HG03066 (cell line): ENCODE measurements around the gene CSNK1E.

ENCODE experiments used
- ATAC-seq: cut with Tn5 transposase; IDR thresholded peaks from one replicate; pipeline ENCODE4 v1.9.1; 2021; ENCODE audit warnings: low read depth; ENCODE audit not compliant: unreplicated experiment

CSNK1E gene

GRCh38 chr22:38284042-38284402 lies 33.2 kb downstream of the CSNK1E start:
- no peak for ATAC-seq

- no peak for ATAC-seq
These were observed 34.8 kb downstream of the CSNK1E start for GRCh38 chr22:38282397-38282796.

- ATAC-seq: no peak
These were observed 41.1 kb downstream of the CSNK1E start for GRCh38 chr22:38276166-38276565.

GRCh38 chr22:38273135-38273826 lies 44.0 kb downstream of the CSNK1E start:
- no peak for ATAC-seq

- no peak for ATAC-seq
These were observed 44.7 kb downstream of the CSNK1E start, which contains the start of gene TMEM184B for GRCh38 chr22:38272373-38273134. TSS of gene TMEM184B (minus strand) at chr22:38273010. CDS start at chr22:38247961, 25,049 bp downstream.

GRCh38 chr22:38271927-38272372 lies 45.3 kb downstream of the CSNK1E start:
- no peak for ATAC-seq

GRCh38 chr22:38271101-38271500 lies 46.1 kb downstream of the CSNK1E start:
- no peak for ATAC-seq

- no peak for ATAC-seq
These were observed 46.9 kb downstream of the CSNK1E start for GRCh38 chr22:38270091-38270992.

GRCh38 chr22:38269466-38269865 lies 47.8 kb downstream of the CSNK1E start:
- ATAC-seq: no peak

GRCh38 chr22:38267086-38267485 lies 50.1 kb downstream of the CSNK1E start:
- no peak for ATAC-seq

GRCh38 chr22:38266120-38266519 lies 51.1 kb downstream of the CSNK1E start:
- ATAC-seq: no peak

- ATAC-seq: no peak
These were observed 52.9 kb downstream of the CSNK1E start for GRCh38 chr22:38264322-38264843.

GRCh38 chr22:38262051-38262795 lies 55.0 kb downstream of the CSNK1E start:
- no peak for ATAC-seq

GRCh38 chr22:38260761-38261681 lies 56.2 kb downstream of the CSNK1E start:
- ATAC-seq: peak; percentile 10

- no peak for ATAC-seq
These were observed 57.9 kb downstream of the CSNK1E start for GRCh38 chr22:38259370-38259769.

GRCh38 chr22:38258895-38259294 lies 58.3 kb downstream of the CSNK1E start:
- ATAC-seq: no peak

GRCh38 chr22:38257650-38258250 lies 59.5 kb downstream of the CSNK1E start:
- ATAC-seq: no peak

- no peak for ATAC-seq
These were observed 60.1 kb downstream of the CSNK1E start for GRCh38 chr22:38257181-38257580.

- ATAC-seq: no peak
These were observed 61.5 kb downstream of the CSNK1E start for GRCh38 chr22:38255697-38256096.
